T-helper 2 cell treated with Interferon-gamma antibody and Interleukin-4, amounts not matched to agents 100 ng/mL and 5 ng/mL, for 36 hours (primary cell): ENCODE results near the gene ATP1A2. TPM values are rescaled to one million over a fixed set of nuclear protein-coding genes. Genes with fewer than 3 reads are reported as not detected.

Experiments used
- intact Hi-C: fragments of 100-400 bp; cut with micrococcal nuclease; formaldehyde crosslinking; loops from one replicate; pipeline ENCODE4 v1.15.1; 2023
- total RNA-seq: library from RNA; stranded (reverse); gene quantifications from 2 replicates; pipeline ENCODE4 v1.2.3, GENCODE V29; 2022

Gene ATP1A2
- total RNA-seq, 1 donor from 2014 or later, result not detected

- intact Hi-C loops, result loop anchor here (1.0 kb wide), 3 partner anchors 13 to 149 kb away; partner anchors contain the start of gene IGSF8
These were observed 30.7 kb upstream of the ATP1A2 start for GRCh38 chr1:160084771-160085321.

DNA sequence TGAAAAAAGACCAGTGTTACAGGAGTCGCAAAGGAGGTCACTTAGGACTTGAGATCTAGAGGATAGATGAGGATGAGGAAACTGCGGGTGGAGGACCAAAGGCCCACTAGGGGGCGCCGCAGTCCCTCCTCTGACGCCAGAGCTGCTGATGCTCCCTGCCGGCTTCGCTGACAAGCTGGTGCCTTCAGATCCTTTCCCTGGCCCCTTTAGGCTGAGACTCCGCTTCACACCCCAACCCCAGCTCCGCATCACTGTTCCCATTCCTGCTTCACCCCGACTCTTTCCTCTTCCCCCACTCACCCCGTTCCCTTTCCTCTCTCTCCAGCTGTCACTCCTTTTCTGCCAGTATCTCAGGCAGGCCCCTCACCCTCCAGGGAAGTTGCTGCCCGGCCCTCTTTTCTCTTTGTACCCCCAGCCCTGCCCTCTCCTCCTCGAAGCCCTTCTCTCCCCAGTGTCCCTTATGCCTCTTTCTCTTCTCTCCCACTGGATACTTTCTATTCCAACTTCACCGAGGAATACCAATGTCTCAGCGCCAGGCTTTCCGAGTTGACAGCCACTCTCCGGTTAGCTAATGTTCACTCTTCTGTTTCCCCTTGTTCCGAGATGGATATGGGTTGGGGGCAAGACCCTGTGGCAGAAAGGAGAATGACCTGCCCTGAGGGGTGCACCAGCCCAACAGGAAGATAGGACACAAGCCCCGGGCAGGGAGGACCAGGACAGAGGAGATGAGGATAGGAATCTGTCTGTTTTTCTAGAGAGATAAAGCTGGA, 29.7 kb upstream of the ATP1A2 start:
- intact Hi-C loops, result loop anchor here (1.0 kb wide), 1 partner anchor 12 kb away; the partner anchor contains the start of gene IGSF8

DNA sequence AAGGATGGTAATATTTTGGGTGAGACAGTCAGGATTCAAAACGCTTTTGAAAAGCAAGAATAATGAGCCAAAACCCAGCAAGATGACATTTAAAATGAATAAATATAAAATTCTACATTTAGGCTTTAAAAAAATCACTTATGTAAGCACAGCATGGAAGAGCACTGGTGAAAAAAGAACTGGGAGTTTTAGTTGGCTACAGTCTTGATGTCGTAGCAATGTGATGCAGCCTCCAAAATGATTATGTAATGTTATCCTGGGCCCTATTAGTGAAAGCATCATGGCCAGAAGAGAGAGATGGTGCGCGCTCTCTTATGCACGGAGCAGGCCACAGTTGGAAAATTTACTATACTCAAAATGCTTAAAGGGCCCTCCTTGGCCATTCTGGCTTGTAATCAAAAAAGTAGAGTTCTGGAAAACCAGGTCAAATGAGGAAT, 29.1 kb upstream of the ATP1A2 start:
- intact Hi-C loops, result no loop called here

- intact Hi-C loops, result no loop called here
These were observed 28.4 kb upstream of the ATP1A2 start for GRCh38 chr1:160087118-160087662.

- intact Hi-C loops, result loop anchor here (10.0 kb wide), 1 partner anchor 1305 kb away; no protein-coding TSS in a partner anchor
These were observed 25.7 kb upstream of the ATP1A2 start for GRCh38 chr1:160089883-160090282.

GRCh38 chr1:160090760-160091159, 24.8 kb upstream of the ATP1A2 start:
- intact Hi-C loops, result loop anchor here (10.0 kb wide), 1 partner anchor 1304 kb away; no protein-coding TSS in a partner anchor

- intact Hi-C loops, result loop anchor here (10.0 kb wide), 1 partner anchor 1303 kb away; no protein-coding TSS in a partner anchor
These were observed 23.8 kb upstream of the ATP1A2 start for GRCh38 chr1:160091666-160092223.

DNA sequence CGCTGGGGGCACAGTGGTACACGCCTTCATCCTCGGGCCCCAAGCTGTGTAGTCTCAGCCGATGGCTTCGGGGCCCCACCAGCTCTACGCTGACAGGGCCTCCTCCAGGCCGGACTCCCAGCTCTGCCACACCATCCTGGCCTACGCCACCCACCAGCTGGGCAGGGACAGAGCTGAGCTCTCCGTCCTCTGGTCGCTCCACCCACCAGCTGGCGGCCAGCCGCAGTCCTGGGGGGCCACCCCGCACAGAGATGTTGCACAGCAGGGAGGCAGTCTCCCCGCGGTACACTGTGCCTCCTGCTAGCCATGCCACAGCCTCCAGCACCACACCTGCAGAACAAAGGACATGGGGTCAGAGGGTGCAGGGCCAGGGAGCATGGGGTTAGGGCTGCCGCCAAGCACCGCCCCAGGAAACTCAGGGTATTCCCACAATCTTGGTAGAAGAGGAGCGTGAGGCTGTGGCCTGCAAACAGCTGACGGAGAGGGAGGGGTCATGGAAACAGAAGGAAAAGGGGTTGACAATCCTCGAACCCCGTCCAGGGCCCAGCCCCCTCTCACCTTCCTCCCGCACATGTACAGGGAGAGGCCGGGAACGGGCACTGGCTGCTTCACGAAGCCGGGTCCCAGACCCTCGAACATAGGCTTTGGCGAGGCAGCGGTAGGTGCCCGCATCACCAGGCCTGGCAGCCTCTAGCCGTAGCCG, 23.0 kb upstream of the ATP1A2 start:
- intact Hi-C loops, result loop anchor here (10.0 kb wide), 1 partner anchor 1302 kb away; no protein-coding TSS in a partner anchor

GRCh38 chr1:160093069-160093395, 22.5 kb upstream of the ATP1A2 start:
- intact Hi-C loops, result loop anchor here (10.0 kb wide), 1 partner anchor 1302 kb away; no protein-coding TSS in a partner anchor

GRCh38 chr1:160093624-160094290, 21.8 kb upstream of the ATP1A2 start:
- intact Hi-C loops, result loop anchor here (10.0 kb wide), 1 partner anchor 1301 kb away; no protein-coding TSS in a partner anchor

DNA sequence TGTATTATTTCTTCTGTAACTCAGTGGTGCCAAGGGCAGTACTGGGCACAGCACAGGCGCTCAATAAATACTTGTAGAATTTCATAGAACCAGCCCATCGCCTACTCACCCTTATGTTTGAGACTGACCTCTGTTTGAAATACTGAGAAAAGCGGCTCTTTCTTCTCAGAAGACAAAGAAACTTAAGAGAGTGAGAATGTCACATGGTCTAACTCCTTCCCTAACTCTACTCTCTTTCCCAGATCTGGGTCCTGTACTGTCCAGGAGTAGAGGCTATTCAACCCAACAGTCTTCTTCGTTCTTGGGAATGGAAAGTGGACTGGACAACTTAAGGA, 21.3 kb upstream of the ATP1A2 start:
- intact Hi-C loops, result loop anchor here (10.0 kb wide), 1 partner anchor 1301 kb away; no protein-coding TSS in a partner anchor

GRCh38 chr1:160094806-160095205, 20.8 kb upstream of the ATP1A2 start:
- intact Hi-C loops, result loop anchor here (5.0 to 10.0 kb wide), 3 partner anchors 63 to 1300 kb away; partner anchors contain the start of genes PEA15 and PIGM

- intact Hi-C loops, result loop anchor here (5.0 to 10.0 kb wide), 3 partner anchors 63 to 1299 kb away; partner anchors contain the start of genes PEA15 and PIGM
These were observed 20.0 kb upstream of the ATP1A2 start for GRCh38 chr1:160095382-160096105.

GRCh38 chr1:160096274-160097116, 19.1 kb upstream of the ATP1A2 start:
- intact Hi-C loops, result loop anchor here (5.0 to 10.0 kb wide), 3 partner anchors 64 to 1298 kb away; partner anchors contain the start of genes PEA15 and PIGM

DNA sequence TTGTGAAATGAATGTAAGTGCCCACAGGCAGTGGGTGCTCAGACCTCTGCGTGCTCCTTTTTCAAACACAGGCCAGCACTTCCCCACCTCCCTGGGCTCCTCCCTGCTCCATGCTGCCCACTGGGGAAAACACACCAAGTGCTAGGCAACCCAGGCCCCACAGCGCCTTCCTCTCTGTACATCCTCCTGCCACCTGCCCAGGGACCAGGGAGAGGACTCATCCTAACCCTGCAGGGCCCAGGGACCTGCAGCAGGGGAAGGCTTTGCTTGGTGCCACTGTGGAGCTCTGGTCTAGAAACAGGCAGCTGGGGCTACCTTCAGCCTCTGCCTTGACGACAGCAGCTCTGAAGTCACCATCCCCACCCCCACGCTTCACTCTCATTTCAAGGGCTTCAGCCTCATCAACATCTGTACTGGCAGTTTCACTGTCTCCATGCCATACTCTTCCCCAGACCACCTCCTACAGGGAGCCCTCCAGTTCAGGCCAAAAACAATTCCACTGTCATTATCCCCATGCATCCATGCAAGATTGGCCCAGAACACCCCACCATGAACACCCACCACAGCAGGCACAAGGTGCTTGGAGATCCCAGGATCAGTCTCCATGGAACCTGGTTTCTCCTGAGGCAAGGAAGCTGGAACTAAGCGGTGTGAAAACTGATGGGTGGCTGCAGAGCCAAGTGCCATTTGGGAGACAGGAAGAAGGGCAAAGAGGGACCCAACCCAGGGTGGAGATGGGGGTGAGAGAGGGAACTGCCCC, 18.2 kb upstream of the ATP1A2 start:
- intact Hi-C loops, result loop anchor here (5.0 to 10.0 kb wide), 3 partner anchors 65 to 1297 kb away; partner anchors contain the start of genes PEA15 and PIGM

DNA sequence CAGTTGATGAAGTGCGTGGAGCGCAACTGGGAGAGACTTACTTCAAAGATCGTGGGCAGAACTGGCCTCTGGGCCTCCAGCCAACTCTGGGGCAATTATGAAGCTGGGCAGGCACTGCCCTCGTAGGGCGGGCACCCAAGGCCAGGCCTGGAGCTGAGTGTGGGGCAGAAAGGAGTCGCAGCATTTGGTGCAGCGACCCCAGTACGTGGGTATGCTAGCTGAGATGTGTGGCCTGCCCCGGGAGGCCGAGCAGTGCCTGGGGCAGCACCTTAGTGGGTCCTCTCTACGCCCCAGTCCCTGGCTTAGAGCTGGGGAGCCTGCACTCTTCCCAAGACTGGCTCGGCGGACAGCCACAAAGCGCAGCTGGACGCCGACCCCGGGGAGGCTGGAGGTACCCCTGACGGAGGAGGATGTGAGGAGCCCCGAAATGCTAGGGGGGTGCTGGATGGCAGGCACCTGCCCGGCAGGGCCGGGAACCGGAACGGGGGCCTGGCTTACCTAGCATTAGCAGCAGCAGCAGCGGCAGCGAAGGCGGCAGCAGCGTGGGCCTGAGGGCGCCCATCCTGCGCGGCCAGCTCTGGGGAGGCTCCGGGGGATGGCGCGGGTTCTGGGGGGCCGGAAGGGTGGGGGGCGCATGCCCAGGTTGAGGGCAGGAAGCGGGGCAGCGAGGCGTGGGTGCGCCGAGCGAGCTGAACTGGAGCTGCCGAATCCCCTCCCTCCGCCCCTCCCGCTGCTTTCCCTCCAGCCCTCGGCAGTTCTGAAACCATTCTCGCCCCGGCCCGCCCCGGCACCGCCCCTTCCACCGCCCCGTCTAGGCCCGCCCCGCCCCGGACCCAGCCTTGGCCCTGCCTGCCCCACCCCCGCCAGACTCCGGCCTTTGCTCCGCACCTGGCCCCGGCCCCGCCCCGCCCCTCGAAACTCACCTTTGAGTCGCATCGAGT, 17.4 kb upstream of the ATP1A2 start, which contains the start of gene IGSF8:
IGSF8 (minus strand) TSS at position 709 of the 941 bp plus-strand sequence; CDS start at position 562, 147 bp downstream.
- intact Hi-C loops, result loop anchor here (1.0 to 10.0 kb wide), 8 partner anchors 13 to 1297 kb away; partner anchors contain the start of genes COPA, DCAF8, DUSP23 and NCSTN
